Astrocyte of the cerebellum (primary cell): ENCODE measurements around the gene NAA35.
"Not testable (repeated sequence)": the region's sequence is repeated elsewhere in the genome, so short reads cannot be mapped to it uniquely, and the experiment has no call there.

Source experiments
- DNase-seq: peaks from one replicate; pipeline ENCODE4 v3.0.0-alpha.2; 2011; ENCODE audit warnings: low read depth
- H3K4me3 ChIP-seq: 2 replicates; pipeline ENCODE4 v1.5.1; 2011; ENCODE audit warnings: mild to moderate bottlenecking, low read depth, low read length, moderate library complexity
- CTCF ChIP-seq: IDR thresholded peaks from 2 replicates; pipeline ENCODE4 v1.5.1; 2012; ENCODE audit warnings: low read length, low read depth, moderate library complexity, mild to moderate bottlenecking; ENCODE audit errors: missing control alignments
- in situ Hi-C: cut with HindIII; loops from 2 replicates; pipeline ENCODE4 v1.10.0; 2017; ENCODE audit warnings: low sequenced_read_pairs

NAA35 gene

GRCh38 chr9:86047361-86047760, 106.4 kb downstream of the NAA35 start:
- in situ Hi-C loops: no loop called here
- no peak overlapping the region for H3K4me3 ChIP-seq
- TF ChIP-seq CTCF: no peak
- DNase-seq: no peak

GRCh38 chr9:86048018-86048742, 107.2 kb downstream of the NAA35 start:
- in situ Hi-C loops, DNase-seq, H3K4me3 ChIP-seq: not testable (repeated sequence)

GRCh38 chr9:86052556-86053468, 111.9 kb downstream of the NAA35 start:
- DNase-seq: no peak
- TF ChIP-seq CTCF: no peak
- in situ Hi-C loops: no loop called here

GRCh38 chr9:86054695-86055094, 113.7 kb downstream of the NAA35 start:
- TF ChIP-seq CTCF: no peak
- no peak overlapping the region for H3K4me3 ChIP-seq
- DNase-seq: no peak
- in situ Hi-C loops: no loop called here

More at GRCh38 chr9:86052556-86053468, 111.9 kb downstream of the NAA35 start:
- no peak overlapping the region for H3K4me3 ChIP-seq

- no peak for DNase-seq
- no peak overlapping the region for H3K4me3 ChIP-seq
- in situ Hi-C loops: no loop called here
- no peak for TF ChIP-seq CTCF
Measured at GRCh38 chr9:86057491-86057890, 116.5 kb downstream of the NAA35 start.

GRCh38 chr9:86061972-86062739, 121.2 kb downstream of the NAA35 start:
- DNase-seq: no peak
- in situ Hi-C loops: no loop called here
- no peak overlapping the region for H3K4me3 ChIP-seq
- no peak for TF ChIP-seq CTCF
